Suprapubic skin (tissue), 4 donors: Measurements from ENCODE around the gene MAT1A. TPM values are rescaled to one million over a fixed set of nuclear protein-coding genes. Genes with fewer than 3 reads are reported as not detected.

Source experiments
- DNase-seq, 2 donors: peaks; one replicate each; pipeline ENCODE4 v3.0.0-alpha.2; 2019; ENCODE audit warnings: low spot score in 2 of 2
- H3K27ac ChIP-seq: fragments of 200-600 bp; sonication (generic); one replicate; pipeline ENCODE4 v1.5.1; 2019
- H3K27me3 ChIP-seq: fragments of 200-600 bp; sonication (generic); one replicate; pipeline ENCODE4 v1.5.1; 2019
- H3K36me3 ChIP-seq: fragments of 200-600 bp; sonication (generic); one replicate; pipeline ENCODE4 v1.5.1; 2019
- H3K4me1 ChIP-seq: fragments of 200-600 bp; sonication (generic); one replicate; pipeline ENCODE4 v1.5.1; 2019
- H3K4me3 ChIP-seq: fragments of 200-600 bp; sonication (generic); one replicate; pipeline ENCODE4 v1.5.1; 2019; ENCODE audit warnings: mild to moderate bottlenecking
- H3K9me3 ChIP-seq: fragments of 200-600 bp; sonication (generic); one replicate; pipeline ENCODE4 v1.5.1; 2019
- CTCF ChIP-seq, 2 donors: fragments of 200-600 bp in 1 of 2; fragments of 450-650 bp in 1 of 2; sonication (generic) in 1 of 2; IDR thresholded peaks; one replicate each; pipeline ENCODE4 v1.5.1; 2016 to 2019; ENCODE audit warnings: antibody characterized with exemption in 2 of 2, mild to moderate bottlenecking in 1 of 2, moderate library complexity in 1 of 2
- EP300 ChIP-seq: sonication (generic); formaldehyde crosslinking; IDR thresholded peaks from one replicate; pipeline ENCODE4 v1.6.1; 2017; ENCODE audit warnings: antibody characterized with exemption
- POLR2A ChIP-seq, 2 donors: fragments of 450-650 bp; IDR thresholded peaks; one replicate each; pipeline ENCODE4 v1.6.1; 2017; ENCODE audit warnings: antibody characterized with exemption in 2 of 2, mild to moderate bottlenecking in 2 of 2, moderate library complexity in 2 of 2
- POLR2AphosphoS5 ChIP-seq, 3 donors: sonication (generic); formaldehyde crosslinking; IDR thresholded peaks; one replicate each; pipeline ENCODE4 v1.6.1; 2017; ENCODE audit warnings: antibody characterized with exemption in 3 of 3
- WGBS: methylation state at CpG from one replicate; pipeline ENCODE4 v1.1.5; 2018; 5-methylcytosine and 5-hydroxymethylcytosine counted together
- total RNA-seq, 4 donors: library from RNA; depleted of rRNA; stranded (reverse); fragments of >200 nt; gene quantifications; one replicate each; pipeline ENCODE4 v1.1.0, GENCODE V29; 2016

MAT1A gene
- total RNA-seq, 4 donors from 2014 or later, result 3.3 to 13.3 (median 4.9) TPM

DNA sequence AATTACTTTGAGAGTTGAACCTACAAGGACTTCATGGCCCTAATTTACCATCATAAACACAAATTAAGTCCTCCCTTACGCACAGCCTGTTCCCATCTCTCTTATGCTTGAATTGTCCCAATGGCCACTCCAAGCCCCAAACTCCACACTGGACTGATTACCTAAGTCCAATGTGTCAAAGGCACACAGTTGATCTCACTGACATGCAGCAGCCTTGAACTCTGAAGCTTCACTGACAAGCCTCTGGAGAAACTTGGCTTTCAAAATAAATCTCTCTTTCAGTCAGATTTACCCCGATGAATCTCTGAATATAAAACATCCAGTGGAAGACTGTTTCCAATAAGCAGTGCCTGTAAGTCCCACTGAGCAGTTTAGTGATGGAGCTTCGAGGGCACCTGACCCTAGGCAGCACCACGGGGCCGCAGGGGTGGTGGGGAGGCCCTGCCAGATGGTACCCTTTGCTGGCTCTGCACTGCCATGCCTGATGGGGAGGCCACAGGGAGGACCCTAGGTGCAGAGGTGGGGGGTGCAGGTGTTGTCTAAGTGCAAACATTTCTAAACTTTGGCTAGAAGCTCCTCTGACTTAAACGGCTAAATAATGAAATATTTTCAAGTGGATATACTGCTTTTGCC is 3.3 kb upstream of the MAT1A start:
- no peak overlapping the region for H3K4me3 ChIP-seq
- H3K27ac ChIP-seq, result no peak overlapping the region
- H3K9me3 ChIP-seq, result peaks cover 5% of the 10 kb centered on the region
- no peaks in the 10 kb centered on the region for H3K36me3 ChIP-seq
- H3K4me1 ChIP-seq, result peaks cover 11% of the 10 kb centered on the region
- no peaks in the 10 kb centered on the region for H3K27me3 ChIP-seq
- TF ChIP-seq POLR2AphosphoS5 (IDR thresholded peaks at IDR 0.05) (no peak), EP300 (no peak), POLR2A (IDR thresholded peaks at IDR 0.05) (no peak), CTCF (IDR thresholded peaks at IDR 0.05) (no peak)
- WGBS, result 85% methylated on average over 6 of the region's 6 CpGs
- DNase-seq, result peak in 1 of 2 donors; percentile 71

- Histone ChIP-seq H3K36me3 (no peaks in the 10 kb centered on the region), H3K9me3 (no peaks in the 10 kb centered on the region), H3K4me3 (no peak overlapping the region), H3K4me1 (peaks cover 11% of the 10 kb centered on the region), H3K27me3 (no peaks in the 10 kb centered on the region), H3K27ac (no peak overlapping the region)
- WGBS, result 72% methylated on average over 4 of the region's 4 CpGs
- TF ChIP-seq POLR2A (IDR thresholded peaks at IDR 0.05) (no peak), CTCF (IDR thresholded peaks at IDR 0.05) (no peak)
- no peak for DNase-seq
These were observed 1.2 kb upstream of the MAT1A start for GRCh38 chr10:80290474-80291220.

DNA sequence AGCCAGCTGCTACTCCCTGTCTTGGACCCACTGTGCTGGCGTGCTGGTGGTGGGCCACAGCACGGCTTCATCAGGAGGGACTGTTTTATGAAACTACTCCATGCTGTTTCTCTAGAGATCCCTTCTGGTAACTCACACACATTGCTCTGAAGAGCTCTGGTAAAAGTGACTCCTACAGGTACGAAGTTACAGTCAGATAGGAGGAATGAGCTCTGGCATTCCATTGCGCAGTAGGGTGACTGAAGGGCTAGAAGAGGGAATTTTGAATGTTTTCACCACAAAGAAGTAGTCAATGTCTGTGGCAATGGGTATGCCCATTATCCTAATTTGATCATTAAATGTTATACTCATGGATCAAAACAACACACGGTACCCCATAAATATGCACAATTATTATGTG is 609 bp downstream of the MAT1A start:
- Histone ChIP-seq H3K27me3 (no peaks in the 10 kb centered on the region), H3K36me3 (no peaks in the 10 kb centered on the region), H3K4me1 (peaks cover 11% of the 10 kb centered on the region), H3K9me3 (no peaks in the 10 kb centered on the region), H3K4me3 (no peak overlapping the region), H3K27ac (no peak overlapping the region)
- 84% methylated on average over 5 of the region's 5 CpGs for WGBS
- TF ChIP-seq EP300 (no peak), POLR2A (IDR thresholded peaks at IDR 0.05) (no peak), CTCF (IDR thresholded peaks at IDR 0.05) (no peak), POLR2AphosphoS5 (IDR thresholded peaks at IDR 0.05) (no peak)
- no peak for DNase-seq

DNA sequence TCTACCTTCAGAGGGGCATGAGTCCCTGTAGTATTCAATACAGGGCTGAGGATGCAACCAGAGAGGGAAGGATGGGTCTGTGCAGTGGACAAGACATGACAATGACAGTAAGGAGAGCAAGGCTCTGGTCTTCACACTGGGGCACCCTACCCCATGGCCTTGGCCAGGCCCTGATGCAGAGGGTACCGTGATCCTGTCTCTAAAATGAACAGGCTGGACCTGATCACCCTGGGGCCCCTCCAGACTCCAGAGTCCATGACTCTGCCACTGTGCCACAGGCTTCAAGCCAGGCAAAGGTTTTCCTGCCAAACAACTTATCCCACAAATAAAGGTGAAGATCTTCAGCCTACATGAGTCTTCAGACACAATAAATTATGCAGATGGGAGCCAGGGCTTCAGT is 4.9 kb downstream of the MAT1A start:
- no peak overlapping the region for H3K4me3 ChIP-seq
- no peaks in the 10 kb centered on the region for H3K9me3 ChIP-seq
- TF ChIP-seq EP300, result no peak
- no peak for TF ChIP-seq CTCF (IDR thresholded peaks at IDR 0.05)
- TF ChIP-seq POLR2AphosphoS5 (IDR thresholded peaks at IDR 0.05), result no peak
- no peak for TF ChIP-seq POLR2A (IDR thresholded peaks at IDR 0.05)
- H3K27me3 ChIP-seq, result no peaks in the 10 kb centered on the region
- no peaks in the 10 kb centered on the region for H3K36me3 ChIP-seq
- no peak overlapping the region for H3K27ac ChIP-seq
- no CpG with 5 or more reads among the region's 1 CpG for WGBS
- no peak for DNase-seq
- H3K4me1 ChIP-seq, result peaks cover 9% of the 10 kb centered on the region

DNA sequence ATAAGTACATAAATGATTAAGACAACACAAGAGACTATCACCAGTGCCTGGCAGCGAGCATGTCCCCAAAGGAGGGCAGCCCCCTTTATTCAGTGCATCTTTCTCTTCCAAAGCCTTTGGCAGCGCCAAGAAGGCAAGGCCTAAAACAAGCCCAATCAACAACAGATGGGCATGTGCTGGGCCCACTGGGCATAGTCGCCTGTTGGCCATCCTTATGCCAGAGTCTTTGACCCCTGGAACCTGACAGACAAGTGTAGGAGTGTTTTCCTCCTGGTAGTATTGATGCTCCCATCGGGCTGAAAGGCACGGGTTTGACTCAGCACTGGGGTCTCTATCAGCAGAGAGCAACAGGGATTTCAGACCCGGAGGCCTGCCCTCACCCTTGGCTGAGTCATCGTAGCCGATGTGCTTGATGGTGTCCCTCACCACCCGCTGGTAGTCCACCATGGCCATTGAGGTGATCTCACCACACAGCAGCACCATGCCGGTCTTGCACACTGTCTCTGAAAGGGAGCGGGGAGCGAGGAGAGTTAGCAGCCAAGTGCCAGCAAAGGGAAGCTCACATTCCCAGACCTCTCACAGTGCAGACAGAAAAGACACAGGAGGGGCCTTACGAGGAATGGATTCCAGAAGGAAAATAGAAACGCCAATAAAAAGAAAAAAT is 5.8 kb downstream of the MAT1A start:
- TF ChIP-seq POLR2A (IDR thresholded peaks at IDR 0.05), result no peak
- TF ChIP-seq EP300, result no peak
- no peak for TF ChIP-seq CTCF (IDR thresholded peaks at IDR 0.05)
- Histone ChIP-seq H3K27ac (no peak overlapping the region), H3K36me3 (no peaks in the 10 kb centered on the region), H3K4me3 (no peak overlapping the region), H3K27me3 (no peaks in the 10 kb centered on the region), H3K9me3 (no peaks in the 10 kb centered on the region), H3K4me1 (peaks cover under 1% of the 10 kb centered on the region)
- no peak for DNase-seq
- 91% methylated on average over 14 of the region's 14 CpGs for WGBS
